Retinal pigment epithelial cell (primary cell): ENCODE results near the gene QSOX1.
A peak's percentile ranks its signal among the peaks of the same experiment; 100 is the strongest.

Experiments used
- DNase-seq: peaks from one replicate; pipeline ENCODE4 v3.0.0-alpha.2; 2010; ENCODE audit warnings: low read depth
- H3K4me3 ChIP-seq: 2 replicates; pipeline ENCODE4 v1.5.1; 2011; ENCODE audit warnings: mild to moderate bottlenecking, low read length, control low read depth, moderate library complexity
- CTCF ChIP-seq: conservative IDR thresholded peaks from 2 replicates; pipeline ENCODE4 v1.5.1; 2011; ENCODE audit warnings: low read depth, low read length, control low read depth, inconsistent platforms

The QSOX1 gene

GRCh38 chr1:180177931-180178330, 23.3 kb downstream of the QSOX1 start:
- H3K4me3 ChIP-seq = no peak overlapping the region
- no peak for TF ChIP-seq CTCF
- DNase-seq = no peak

DNA sequence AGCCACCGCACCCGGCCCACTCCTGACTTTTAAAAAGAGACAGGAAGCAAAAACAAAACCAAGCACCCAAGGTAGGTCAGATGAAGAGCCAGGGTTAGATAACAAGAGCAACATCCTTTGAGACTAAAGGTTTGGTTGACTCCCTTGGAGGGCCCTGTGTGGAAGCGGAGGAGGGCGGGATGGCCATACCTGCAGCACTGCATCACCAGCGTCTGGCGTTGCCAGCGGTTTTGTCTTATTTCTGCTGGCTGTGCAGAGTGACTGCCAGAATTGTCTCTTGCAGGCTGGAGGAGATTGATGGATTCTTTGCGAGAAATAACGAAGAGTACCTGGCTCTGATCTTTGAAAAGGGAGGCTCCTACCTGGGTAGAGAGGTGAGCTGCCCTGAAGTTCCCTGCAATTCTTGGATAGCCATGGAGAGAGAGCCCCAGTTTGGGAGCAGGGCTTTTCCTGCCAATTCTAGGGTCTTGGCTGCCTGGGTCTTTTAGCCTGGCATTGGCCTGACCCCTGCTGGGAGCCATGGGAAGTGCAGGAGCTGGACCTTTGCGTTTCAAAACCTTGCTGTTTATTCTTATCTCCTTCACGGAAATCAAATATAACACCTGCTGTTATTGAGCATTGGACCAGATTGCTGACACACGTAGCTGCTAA, 24.0 kb downstream of the QSOX1 start:
- no peak overlapping the region for H3K4me3 ChIP-seq
- TF ChIP-seq CTCF = peak; percentile 99
- no peak for DNase-seq

DNA sequence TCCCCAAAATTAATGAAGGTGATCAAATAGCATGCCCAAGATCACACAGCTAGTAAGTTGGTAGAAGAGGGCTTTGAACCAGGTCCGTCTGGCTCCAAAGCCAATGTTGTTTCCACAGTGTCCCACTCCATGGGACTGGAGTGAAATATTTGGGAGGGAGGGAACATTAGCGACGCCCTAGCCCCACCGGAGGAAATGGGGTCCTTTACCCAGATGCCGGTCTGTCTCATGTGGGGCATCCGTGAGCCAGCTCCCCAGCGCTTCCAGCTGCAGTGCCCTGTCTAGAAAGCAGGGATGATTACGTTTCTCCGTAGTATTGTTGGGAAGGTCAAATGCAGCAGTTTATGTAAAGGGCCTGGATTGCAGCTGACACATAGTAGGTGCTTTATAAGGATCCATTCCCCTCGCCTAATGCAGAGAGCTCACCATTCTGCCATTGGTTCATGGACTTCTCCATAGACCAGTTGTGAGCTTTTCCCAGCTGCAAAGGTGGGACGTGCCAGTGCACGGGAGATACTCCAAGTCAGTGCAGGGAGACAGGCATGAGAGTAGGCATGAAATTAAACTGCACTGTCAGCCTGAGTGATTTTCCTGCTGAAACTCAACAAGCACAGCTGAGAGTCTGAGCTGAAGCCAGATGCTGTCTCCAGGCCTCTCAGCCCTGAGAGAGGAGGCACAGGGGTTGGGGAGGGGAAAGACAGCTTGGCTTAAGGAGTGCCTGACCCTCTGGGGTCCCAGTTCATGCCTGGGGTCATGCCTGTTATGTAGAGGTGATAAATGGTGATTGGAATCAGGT, 24.7 kb downstream of the QSOX1 start:
- no peak for TF ChIP-seq CTCF
- no peak overlapping the region for H3K4me3 ChIP-seq
- DNase-seq = no peak

- DNase-seq = no peak
- TF ChIP-seq CTCF = peak; percentile 49
- no peak overlapping the region for H3K4me3 ChIP-seq
Observed at GRCh38 chr1:180181048-180181447, 26.4 kb downstream of the QSOX1 start.

DNA sequence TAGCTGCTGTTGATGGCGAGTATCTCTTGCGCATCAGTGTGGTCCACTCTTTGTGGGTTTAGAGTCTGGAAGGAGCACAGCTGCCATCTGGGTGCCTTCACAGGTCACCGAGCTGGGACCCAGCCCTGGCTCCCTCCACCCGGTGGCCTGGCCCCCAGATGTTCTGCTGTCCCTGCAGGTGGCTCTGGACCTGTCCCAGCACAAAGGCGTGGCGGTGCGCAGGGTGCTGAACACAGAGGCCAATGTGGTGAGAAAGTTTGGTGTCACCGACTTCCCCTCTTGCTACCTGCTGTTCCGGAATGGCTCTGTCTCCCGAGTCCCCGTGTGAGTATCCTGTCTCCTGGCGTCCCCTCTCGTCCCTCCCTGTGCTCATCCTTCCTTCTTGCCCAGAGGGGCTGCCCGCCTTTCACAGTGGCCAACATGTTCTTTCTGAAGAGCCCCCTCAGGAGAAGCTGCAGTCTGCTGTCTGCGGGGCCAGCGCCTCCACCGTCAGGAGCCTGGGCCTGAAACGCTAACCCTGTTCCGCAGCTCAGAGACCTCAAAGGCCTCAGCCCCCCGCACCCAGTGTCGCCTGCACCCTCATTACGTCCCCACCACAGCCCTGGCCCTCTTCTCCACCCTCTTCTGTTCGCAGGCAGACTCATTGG, 27.4 kb downstream of the QSOX1 start:
- no peak overlapping the region for H3K4me3 ChIP-seq
- no peak for TF ChIP-seq CTCF
- DNase-seq = no peak

GRCh38 chr1:180182643-180183311, 28.1 kb downstream of the QSOX1 start:
- no peak for TF ChIP-seq CTCF
- DNase-seq = no peak

More at GRCh38 chr1:180182643-180183311, 28.1 kb downstream of the QSOX1 start:
- H3K4me3 ChIP-seq = no peak overlapping the region
